Mesothelial cell of epicardium (in vitro differentiated cells): ENCODE results near the gene COL8A1. TPM values are rescaled to one million over a fixed set of nuclear protein-coding genes. Genes with fewer than 3 reads are reported as not detected.

Experiments used
- DNase-seq, 2 experiments: peaks; one replicate each; pipeline ENCODE4 v3.0.0; 2021; ENCODE audit warnings: low spot score in 2 of 2; ENCODE audit not compliant: unreplicated experiment in 2 of 2
- H3K27ac Mint-ChIP-seq: 2 replicates; pipeline ENCODE4 v1.8.0; 2021; ENCODE audit warnings: mixed read lengths
- H3K27me3 Mint-ChIP-seq: 2 replicates; pipeline ENCODE4 v1.8.0; 2021; ENCODE audit warnings: low read depth, mixed read lengths
- H3K36me3 Mint-ChIP-seq: 2 replicates; pipeline ENCODE4 v1.8.0; 2021; ENCODE audit warnings: mixed read lengths
- H3K4me1 Mint-ChIP-seq: 2 replicates; pipeline ENCODE4 v1.8.0; 2021; ENCODE audit warnings: mixed read lengths
- H3K4me3 Mint-ChIP-seq: 2 replicates; pipeline ENCODE4 v1.8.0; 2021; ENCODE audit warnings: mild to moderate bottlenecking, moderate library complexity, mixed read lengths
- H3K9me3 Mint-ChIP-seq: 2 replicates; pipeline ENCODE4 v1.8.0; 2021; ENCODE audit warnings: mixed read lengths
- CTCF ChIP-seq: fragments of 200-600 bp; sonication (generic); IDR thresholded peaks from one replicate; pipeline ENCODE4 v1.5.0; 2021; ENCODE audit warnings: antibody characterized with exemption; ENCODE audit not compliant: unreplicated experiment
- total RNA-seq: library from RNA; stranded (reverse); gene quantifications from 3 replicates; pipeline ENCODE4 v1.2.1, GENCODE V29; 2021

Gene COL8A1
- total RNA-seq, 1 donor from 2014 or later: 1.1 TPM

- Mint-ChIP-seq H3K27me3 (peaks cover 11% of the 10 kb centered on the region), H3K4me1 (no peaks in the 10 kb centered on the region), H3K36me3 (no peaks in the 10 kb centered on the region), H3K9me3 (no peaks in the 10 kb centered on the region), H3K27ac (no peak overlapping the region), H3K4me3 (no peak overlapping the region)
- TF ChIP-seq CTCF: no peak
- no peak for DNase-seq
Observed at GRCh38 chr3:99662838-99663570, 24.6 kb downstream of the COL8A1 start.

- H3K27ac Mint-ChIP-seq: no peak overlapping the region
- TF ChIP-seq CTCF: no peak
- no peaks in the 10 kb centered on the region for H3K4me1 Mint-ChIP-seq
- no peaks in the 10 kb centered on the region for H3K36me3 Mint-ChIP-seq
- DNase-seq: no peak
- peaks cover 11% of the 10 kb centered on the region for H3K27me3 Mint-ChIP-seq
- no peaks in the 10 kb centered on the region for H3K9me3 Mint-ChIP-seq
- H3K4me3 Mint-ChIP-seq: no peak overlapping the region
Observed at GRCh38 chr3:99663977-99664376, 25.6 kb downstream of the COL8A1 start.

- no peak for DNase-seq
- Mint-ChIP-seq H3K4me3 (no peak overlapping the region), H3K27me3 (peaks cover 11% of the 10 kb centered on the region), H3K9me3 (no peaks in the 10 kb centered on the region), H3K4me1 (no peaks in the 10 kb centered on the region), H3K27ac (no peak overlapping the region), H3K36me3 (no peaks in the 10 kb centered on the region)
- TF ChIP-seq CTCF: no peak
Observed at GRCh38 chr3:99665017-99665416, 26.6 kb downstream of the COL8A1 start.

GRCh38 chr3:99666201-99666600, 27.8 kb downstream of the COL8A1 start:
- Mint-ChIP-seq H3K9me3 (no peaks in the 10 kb centered on the region), H3K36me3 (no peaks in the 10 kb centered on the region), H3K4me3 (no peak overlapping the region), H3K27me3 (peaks cover 11% of the 10 kb centered on the region), H3K4me1 (no peaks in the 10 kb centered on the region), H3K27ac (no peak overlapping the region)
- DNase-seq: no peak
- no peak for TF ChIP-seq CTCF

GRCh38 chr3:99668044-99668443, 29.6 kb downstream of the COL8A1 start:
- Mint-ChIP-seq H3K27me3 (peaks cover 11% of the 10 kb centered on the region), H3K9me3 (no peaks in the 10 kb centered on the region), H3K4me3 (no peak overlapping the region), H3K4me1 (no peaks in the 10 kb centered on the region), H3K36me3 (no peaks in the 10 kb centered on the region), H3K27ac (no peak overlapping the region)
- no peak for TF ChIP-seq CTCF
- DNase-seq: no peak
